GM18517 (cell line): ENCODE measurements around the gene PTPN6.

Source experiments
- ATAC-seq: cut with Tn5 transposase; IDR thresholded peaks from one replicate; pipeline ENCODE4 v1.9.1; 2021; ENCODE audit warnings: mild to moderate bottlenecking, moderate library complexity; ENCODE audit not compliant: unreplicated experiment

Gene PTPN6

DNA sequence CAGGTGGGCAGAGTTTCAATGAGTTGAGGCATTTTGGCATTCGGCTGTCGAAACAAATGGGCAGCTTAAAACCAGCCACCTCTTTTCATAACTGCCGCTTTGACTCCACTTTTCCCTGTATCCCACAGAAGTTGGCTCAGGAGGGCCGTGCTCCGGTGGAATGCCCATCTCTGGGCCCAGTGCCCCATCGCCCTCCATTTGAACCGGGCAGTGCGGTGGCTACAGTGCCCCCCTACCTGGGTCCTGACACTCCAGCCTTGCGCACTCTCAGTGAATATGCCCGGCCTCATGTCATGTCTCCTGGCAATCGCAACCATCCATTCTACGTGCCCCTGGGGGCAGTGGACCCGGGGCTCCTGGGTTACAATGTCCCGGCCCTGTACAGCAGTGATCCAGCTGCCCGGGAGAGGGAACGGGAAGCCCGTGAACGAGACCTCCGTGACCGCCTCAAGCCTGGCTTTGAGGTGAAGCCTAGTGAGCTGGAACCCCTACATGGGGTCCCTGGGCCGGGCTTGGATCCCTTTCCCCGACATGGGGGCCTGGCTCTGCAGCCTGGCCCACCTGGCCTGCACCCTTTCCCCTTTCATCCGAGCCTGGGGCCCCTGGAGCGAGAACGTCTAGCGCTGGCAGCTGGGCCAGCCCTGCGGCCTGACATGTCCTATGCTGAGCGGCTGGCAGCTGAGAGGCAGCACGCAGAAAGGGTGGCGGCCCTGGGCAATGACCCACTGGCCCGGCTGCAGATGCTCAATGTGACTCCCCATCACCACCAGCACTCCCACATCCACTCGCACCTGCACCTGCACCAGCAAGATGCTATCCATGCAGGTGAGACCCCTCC lies 12.6 kb upstream of the PTPN6 start:
- ATAC-seq: no peak

DNA sequence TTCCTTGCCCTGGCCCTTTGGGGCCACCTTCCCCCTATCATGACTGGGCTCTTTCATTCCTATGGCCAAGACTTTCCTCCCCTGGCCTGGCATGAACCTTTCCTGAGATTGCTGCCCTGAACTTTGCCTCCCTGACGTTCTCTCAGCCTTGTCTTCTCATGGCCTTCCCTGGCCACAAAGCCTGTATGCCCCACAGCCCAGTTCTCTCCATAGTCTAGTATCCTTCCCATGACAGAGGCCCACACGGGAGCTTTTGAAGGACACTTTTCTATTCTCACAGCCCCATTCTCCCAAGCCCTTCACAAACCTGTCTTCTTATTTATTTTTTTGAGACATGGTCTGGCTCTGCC lies 12.0 kb upstream of the PTPN6 start:
- ATAC-seq: no peak

DNA sequence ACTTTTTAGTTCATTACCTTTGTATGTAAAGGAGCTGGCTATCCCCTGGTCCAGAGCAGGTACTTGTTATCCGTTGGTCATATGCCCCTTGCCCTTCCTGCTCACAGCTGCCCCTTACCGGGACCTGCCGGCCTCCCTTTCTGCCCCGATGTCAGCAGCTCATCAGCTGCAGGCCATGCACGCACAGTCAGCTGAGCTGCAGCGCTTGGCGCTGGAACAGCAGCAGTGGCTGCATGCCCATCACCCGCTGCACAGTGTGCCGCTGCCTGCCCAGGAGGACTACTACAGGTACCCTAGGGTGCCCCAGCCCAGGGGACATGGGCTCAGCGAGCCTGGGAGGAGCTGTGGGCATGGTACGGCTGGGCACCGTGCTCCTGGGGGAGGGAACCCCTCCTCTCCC lies 9.9 kb upstream of the PTPN6 start:
- ATAC-seq: no peak

DNA sequence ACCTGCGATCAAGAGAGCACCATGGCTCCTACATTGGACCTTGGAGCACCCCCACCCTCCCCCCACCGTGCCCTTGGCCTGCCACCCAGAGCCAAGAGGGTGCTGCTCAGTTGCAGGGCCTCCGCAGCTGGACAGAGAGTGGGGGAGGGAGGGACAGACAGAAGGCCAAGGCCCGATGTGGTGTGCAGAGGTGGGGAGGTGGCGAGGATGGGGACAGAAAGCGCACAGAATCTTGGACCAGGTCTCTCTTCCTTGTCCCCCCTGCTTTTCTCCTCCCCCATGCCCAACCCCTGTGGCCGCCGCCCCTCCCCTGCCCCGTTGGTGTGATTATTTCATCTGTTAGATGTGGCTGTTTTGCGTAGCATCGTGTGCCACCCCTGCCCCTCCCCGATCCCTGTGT lies 9.4 kb upstream of the PTPN6 start:
- no peak for ATAC-seq

DNA sequence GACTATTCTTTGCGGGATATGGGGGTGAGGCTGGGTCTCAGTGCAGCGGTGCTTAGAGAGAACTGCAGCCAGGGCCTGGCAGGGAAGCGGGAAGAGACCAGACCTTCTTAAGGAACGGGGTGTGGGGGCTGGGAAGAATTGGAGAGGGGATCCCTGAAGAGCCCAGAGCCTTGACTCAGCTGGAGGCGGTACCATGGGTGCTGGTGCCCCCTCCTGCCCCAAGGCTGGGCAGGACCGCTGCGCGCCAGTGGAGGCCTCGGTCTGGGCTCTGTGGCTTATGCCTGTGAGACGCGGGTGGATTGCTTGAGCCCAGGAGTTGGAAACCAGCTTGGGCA lies 8.9 kb upstream of the PTPN6 start:
- no peak for ATAC-seq

DNA sequence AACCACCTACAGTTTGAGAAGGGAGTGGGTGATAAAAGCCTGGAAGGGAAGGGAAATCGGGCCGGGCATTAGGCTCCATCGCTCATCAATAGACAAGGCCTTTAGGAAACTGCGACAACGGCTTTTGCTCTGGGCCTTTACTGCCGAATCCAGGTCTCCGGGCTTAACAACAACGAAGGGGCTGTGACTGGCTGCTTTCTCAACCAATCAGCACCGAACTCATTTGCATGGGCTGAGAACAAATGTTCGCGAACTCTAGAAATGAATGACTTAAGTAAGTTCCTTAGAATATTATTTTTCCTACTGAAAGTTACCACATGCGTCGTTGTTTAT lies 7.8 kb upstream of the PTPN6 start:
- ATAC-seq: peak; percentile 38

DNA sequence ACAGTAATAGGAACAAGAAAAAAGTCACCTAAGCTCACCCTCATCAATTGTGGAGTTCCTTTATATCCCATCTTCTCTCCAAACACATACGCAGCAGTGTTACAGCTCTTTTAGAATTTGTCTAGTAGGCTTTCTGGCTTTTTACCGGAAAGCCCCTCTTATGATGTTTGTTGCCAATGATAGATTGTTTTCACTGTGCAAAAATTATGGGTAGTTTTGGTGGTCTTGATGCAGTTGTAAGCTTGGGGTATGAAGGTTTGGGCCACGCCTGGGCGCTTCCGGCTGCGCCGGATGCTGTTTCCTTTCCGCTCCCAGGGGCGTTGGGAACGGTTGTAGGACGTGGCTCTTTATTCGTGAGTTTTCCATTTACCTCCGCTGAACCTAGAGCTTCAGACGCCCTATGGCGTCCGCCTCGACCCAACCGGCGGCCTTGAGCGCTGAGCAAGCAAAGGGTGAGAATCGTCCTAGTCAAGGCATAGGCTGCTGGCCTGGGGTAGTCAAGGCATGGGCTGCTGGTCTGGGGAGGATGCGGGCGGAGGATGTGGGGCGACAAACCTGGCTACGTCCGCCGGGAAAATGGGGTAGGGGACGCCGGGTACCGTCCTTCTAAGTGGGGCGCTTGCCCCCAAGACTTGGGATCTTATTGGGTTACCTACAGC lies 7.3 kb upstream of the PTPN6 start, which contains the start of the genes C12orf57 and RNU7-1:
Gene C12orf57 (plus strand): TSS at position 301 of the 659 bp plus-strand sequence. CDS start 100 bp downstream, at position 401.
Gene RNU7-1 (plus strand): TSS at position 95 of the 659 bp plus-strand sequence.
- ATAC-seq: peak; percentile 50

DNA sequence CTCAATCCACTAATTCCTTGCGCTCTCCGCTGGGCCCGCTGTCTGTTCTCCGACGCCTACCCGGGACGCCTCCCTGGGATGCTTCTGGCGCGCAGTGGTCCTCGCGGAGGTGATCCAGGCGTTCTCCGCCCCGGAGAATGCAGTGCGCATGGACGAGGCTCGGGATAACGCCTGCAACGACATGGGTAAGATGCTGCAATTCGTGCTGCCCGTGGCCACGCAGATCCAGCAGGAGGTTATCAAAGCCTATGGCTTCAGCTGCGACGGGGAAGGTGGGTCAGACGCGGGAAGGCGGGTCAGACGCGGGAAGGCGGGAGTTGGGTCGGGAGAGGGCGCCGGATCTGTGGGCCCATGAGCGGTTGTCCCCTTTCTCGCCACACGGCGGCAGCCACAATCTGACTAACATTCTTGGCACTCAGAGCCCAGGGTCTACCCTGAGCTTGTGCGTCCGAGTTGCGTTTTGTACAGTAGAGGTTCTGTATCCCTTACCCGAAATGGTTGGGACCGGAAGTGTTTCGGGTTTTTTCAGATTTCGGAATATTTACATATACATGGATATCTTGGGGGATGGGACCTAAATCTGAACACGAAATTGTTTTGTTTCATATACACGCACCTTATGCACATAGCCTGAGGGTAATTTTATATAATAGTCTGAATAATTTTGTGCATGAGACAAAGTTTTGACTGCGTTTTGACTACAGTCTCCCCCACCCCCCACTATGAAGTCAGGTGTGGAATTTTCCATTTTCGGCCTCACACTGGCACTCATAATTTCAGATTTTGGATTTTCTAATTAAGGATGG lies 6.6 kb upstream of the PTPN6 start:
- peak; percentile 47 for ATAC-seq

DNA sequence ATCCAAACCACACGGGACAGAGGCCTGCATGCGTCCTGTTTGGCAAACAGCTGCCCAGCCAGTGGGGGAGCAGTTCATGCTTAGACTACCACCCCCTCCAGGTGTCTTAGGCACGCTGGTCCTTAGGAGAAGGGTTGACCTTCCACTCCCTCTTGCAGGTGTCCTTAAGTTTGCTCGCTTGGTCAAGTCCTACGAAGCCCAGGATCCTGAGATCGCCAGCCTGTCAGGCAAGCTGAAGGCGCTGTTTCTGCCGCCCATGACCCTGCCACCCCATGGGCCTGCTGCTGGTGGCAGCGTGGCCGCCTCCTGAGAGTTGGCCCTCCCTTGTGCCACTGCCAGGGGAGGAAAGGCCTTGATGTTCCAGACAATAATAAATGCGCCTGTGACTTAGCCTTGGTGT lies 5.5 kb upstream of the PTPN6 start:
- ATAC-seq: no peak

DNA sequence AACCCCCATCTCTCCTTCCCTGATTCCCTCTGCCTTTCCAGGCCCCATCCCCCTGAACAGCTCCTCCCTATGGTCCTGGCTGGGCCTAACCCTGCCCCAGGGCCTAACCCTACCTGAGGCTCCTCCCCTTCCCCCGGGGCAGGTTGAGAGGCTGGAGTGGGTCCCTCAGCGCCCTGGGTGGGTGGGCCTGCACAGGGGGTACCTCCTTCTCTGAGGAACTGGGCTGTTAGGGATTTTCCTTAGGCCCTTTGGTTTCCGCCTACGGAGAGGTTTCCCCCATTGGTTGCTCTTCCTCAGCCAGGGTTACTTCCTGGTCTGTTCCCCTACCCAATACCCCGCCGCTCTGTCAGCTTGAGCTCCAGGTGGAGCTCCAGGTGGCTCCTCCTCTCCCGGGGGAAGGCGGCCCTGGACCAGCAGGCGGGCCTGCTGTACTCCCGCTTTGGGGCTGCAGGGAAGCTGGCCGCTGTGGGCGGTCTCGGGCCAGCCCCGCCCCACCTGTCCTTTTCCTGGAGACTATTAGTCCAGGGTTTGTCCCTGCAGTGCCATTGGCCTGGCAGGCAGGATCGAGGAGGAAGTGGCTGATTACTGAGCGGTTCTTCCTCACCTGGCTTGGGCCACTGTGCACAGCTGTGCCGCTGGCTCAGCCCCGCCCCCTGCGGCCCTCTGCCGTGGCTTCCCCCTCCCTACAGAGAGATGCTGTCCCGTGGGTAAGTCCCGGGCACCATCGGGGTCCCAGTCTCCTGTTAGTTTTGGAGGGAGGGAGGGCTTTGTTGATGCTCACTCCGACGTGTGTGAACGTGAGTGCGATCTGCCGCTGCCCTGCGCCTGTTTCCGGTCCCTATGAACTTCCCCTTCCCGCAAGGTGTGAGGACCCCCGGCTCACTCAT lies 4.9 kb upstream of the PTPN6 start:
- no peak for ATAC-seq

DNA sequence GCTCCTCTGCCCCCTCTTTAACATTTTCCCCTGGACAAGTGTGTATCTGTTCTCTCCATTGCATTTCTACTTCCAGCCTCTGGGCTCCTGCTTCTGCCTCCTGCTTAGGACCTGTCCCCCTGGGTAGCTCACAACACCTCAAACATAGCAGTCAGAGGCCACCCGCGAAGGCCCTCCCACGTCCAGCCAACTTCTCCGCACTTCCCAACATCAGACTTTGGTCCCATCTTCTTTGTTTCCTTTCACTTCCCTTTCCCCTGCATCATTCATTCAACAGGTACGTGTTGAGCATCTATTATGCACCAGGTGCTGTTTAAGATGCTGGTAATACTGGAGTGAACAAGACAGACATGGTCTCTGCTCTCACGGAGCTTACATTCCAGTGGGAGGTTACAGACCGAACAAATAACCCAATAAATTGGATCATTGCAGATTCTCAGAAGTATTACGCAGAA lies 4.2 kb upstream of the PTPN6 start:
- no peak for ATAC-seq

DNA sequence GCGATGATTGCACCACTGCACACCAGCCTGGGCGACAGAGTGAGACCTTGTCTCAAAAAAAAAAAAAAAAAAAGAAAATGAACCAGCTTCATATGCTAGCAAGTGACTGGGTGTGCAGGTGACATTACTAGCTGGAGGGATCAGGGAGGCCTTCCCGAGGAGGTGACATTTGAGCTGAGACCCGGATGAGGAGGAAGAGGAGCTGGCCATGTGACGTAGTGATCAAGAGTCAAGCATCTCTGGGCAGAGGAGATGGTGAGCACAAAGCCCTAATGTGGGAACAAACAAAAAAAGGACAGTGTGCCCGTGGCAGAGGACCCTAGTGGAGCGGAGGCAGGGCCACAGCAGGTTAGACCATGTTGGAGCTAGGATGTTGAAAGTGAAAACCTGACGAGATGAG lies 3.5 kb upstream of the PTPN6 start:
- no peak for ATAC-seq

DNA sequence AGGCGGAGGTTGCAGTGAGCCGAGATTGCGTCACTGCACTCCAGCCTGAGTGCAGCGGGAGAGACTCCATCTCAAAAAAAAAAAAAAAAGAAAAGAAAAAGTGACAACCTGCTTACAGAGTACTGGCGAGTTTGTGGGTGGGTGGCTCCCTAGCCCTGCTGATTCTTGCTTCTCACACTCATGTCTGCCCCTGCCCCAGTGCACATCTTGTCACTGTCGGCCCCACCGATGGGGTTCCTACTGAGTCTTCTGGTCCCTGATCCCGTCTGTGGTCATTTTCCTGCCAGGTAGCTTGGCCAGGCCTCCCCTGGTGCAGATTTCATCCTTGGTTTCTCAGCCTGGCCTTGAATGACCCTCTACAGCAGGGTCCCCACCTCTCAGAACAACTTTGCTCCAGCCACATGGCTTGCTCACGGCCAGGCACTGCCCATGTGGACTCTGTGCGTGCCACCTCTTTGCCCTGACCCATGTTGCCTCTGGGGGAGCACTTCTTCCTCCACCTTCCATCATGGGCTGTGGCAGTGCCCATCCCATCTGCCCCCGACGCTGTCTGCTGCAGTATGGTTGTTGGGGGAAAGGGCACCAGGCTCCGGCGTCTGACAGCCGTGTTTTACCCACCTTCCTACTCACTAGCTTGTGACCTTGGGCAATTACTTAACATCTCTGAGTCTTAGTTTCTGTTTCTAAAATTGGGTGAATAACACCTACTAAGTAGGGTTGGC lies 2.1 kb upstream of the PTPN6 start:
- no peak for ATAC-seq

DNA sequence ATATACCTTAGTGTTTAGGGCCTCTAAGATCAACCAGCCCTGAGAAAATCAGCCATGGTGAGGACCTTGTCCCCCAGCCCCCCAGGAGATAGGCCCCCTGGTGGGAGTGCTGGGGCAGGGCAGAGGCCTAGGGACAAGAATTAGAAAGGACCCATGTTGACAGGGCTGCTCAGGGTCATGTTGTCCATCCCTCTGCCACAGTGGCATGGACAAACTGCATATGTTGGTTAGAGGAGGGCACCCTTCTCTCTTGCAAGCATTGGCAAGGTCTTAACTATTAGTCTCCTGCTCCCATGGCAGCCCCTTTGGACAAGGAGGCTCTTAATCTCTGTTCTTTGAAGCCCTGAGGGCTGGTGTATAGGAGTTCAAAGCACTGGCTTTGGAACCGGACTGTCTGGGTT lies 755 bp upstream of the PTPN6 start:
- ATAC-seq: no peak

DNA sequence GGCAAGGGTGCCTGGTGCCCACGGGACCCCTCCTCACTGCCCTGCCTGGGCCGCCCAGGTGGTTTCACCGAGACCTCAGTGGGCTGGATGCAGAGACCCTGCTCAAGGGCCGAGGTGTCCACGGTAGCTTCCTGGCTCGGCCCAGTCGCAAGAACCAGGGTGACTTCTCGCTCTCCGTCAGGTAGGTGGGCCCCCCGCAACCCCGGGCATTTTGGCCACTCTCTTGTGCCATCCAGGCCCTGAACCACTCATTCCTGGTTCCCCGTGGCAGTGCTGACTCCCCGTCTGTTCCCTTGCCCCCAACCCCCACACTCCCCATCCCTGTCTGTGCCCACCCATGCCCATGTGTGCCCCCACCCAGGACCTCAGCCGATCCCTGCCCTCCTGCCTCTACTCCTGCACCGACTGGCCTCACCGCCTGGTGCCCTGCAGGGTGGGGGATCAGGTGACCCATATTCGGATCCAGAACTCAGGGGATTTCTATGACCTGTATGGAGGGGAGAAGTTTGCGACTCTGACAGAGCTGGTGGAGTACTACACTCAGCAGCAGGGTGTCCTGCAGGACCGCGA lies 480 bp downstream of the PTPN6 start:
- ATAC-seq: no peak

DNA sequence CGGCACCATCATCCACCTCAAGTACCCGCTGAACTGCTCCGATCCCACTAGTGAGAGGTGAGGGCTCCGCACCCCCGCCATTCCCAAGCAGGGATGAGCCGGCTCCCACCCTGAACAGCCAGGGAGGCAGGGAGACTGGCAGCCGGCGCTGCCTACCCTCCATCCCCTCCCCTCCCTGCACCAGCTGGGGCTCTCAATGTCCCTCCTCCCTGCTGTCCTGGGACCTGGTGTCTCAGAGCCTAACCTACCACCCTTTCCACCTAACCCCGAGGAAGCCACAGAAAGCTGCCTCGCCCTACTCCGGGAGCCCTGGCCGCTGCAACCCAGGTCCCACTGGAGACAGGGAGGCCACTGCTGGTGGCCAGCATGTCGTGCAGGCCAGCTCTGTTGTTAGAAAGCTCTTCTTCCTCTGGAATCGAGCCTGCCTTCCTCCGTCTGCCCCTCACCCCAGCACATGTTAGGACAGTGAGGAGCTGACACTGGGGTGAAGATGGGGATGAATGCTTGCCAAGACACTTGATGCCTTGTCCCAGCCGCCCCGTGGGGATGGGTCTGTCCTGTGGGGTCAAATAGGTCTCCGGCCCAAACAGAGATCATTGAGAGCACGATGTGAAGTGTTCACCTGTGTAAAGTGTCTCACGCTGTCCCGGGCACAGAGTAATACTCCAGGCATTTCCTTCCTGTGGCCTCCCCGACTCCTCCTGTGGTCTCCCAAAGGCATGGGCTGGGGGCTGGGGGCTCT lies 1.1 kb downstream of the PTPN6 start:
- no peak for ATAC-seq

DNA sequence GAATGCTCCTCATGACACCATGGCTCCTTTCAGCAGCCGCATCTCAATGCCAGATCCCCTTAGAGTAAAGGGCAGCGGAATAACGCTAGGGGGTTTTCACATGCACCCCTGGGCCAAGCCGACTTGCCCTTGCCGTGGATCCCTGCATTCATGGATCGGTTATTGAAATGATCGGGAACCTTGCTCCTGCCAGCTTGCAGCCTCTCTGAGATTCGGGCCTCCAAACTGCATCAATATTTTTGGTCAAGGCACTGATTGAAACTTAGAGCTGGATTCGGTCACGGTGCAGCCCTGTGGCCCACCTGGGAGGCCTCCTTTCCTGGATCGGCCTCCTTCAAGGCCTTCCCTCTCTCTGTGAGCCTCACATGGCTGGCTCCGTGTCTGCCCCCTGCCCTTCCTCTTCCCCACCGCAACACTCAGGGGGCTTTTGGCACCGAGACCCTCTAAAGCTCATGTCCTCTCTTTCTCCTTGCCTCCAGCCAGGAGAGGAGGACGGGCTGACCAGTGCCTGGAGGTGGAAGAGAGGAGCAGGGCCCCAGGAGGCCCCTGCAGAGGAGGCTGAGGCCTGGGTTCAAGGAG lies 1.8 kb downstream of the PTPN6 start:
- no peak for ATAC-seq

DNA sequence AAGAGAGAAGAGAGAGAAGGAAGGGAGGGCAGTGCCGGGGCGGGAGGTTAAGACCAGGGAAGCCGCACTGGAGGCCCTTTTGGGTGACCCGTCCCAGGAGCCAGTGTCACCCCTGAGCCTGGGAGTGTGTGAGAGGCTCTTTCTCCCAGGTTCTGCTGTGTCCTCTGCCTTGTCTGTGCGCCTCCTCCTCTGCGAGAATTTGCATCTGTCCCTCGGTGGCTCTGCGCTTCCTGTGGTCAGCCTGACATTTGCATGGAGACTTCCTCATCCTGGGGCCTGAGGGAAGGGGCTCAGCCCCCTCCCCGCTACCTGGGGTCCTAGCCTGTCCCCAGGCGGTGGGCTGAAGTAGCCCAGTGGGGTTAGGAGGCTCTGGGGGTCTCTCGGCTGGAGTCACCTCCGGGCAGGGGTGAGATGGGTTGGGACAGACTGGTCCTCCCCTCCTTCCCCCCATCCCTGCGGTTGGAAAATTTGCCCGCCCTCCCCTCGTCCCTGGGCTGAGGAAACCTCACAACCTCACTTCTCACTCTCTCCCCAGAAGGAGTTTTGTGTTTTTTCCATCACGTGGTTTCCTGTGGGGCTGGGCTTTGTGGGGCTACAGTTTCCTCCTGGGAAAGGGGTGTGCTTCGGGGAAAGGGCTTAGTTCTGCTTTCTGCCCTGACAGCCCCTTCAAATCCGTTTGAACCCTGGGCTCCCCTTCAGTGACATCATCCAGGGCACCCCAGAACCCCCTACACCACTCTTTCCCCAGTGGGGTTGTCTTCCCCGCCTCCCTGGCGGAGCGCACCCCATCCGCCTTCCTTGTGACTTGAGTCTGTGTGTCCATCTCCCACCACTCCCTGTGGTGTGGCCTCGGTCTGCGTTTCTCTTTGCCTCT lies 2.5 kb downstream of the PTPN6 start:
- ATAC-seq: peak; percentile 48
